M059J (cell line): Measurements from ENCODE around the gene CROCC. TPM values are rescaled to one million over a fixed set of nuclear protein-coding genes. Genes with fewer than 3 reads are reported as not detected.
"Not testable (repeated sequence)": the region's sequence is repeated elsewhere in the genome, so short reads cannot be mapped to it uniquely, and the experiment has no call there.

Experiments
- DNase-seq: peaks from one replicate; pipeline ENCODE4 v3.0.0-alpha.2; 2012; ENCODE audit warnings: low read depth
- total RNA-seq: library from RNA; depleted of rRNA; stranded (reverse); fragments of >200 nt; shearing (Covaris generic); gene quantifications from 2 replicates; pipeline ENCODE4 v1.2.3, GENCODE V29; 2014

Gene CROCC
- total RNA-seq, 1 experiment from 2014 or later, result 4.6 TPM

GRCh38 chr1:16916036-16916880, 5.5 kb upstream of the CROCC start:
- DNase-seq, result not testable (repeated sequence)

DNA sequence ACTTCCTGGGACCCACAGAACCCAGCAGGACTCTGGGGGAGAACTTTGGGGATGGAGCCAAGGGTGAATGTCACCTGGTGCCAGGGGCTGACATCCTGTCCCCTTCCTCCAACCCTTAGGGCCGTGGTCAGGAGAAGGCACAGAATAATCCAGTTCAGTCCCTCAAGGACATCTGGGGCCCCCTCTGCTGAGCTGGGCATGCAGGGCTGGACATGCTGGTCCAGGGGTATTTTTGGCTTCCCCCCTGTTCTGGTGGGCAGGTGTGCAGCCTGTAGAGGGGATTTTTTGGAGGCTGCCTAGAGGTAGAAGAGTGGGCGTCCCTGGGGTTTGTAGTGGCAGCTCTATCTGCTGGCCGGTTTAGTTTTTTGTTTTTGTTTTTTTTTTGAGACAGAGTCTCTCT, 3.4 kb upstream of the CROCC start:
- DNase-seq, result no peak

DNA sequence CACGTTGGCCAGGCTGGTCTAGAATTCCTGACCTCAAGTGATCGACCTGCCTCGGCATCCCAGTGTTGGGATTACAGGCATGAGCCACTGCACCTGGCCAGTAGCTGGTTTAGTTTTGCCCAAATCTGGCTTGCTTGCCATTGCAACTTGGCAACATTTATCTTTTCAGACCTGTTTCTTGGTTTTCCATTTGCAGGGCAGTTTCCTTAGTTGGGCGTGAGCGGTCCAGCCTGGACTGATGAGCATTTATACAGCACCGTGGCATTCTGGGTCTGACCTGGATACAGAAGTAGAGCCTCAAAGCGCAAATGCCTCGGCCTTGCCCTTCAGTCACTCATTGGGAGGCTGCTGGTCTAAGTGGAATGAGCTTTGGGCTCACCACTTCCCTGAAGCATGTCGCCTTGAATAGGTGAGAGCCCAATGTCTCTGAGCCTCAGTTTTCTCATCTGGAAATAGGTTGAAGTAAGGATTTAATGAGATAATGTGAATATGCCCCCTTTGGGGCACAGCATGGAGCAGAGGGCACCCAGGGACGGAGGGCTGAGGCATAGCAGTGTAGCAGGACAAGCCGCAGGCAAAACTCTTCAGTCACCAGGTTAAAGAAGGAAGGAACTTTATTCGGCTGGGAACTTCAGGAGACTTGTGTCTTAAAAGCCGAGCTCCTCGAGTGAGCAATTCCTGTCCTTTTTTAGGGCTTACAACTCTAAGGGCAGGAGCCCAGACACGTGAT, 2.6 kb upstream of the CROCC start:
- not testable (repeated sequence) for DNase-seq

DNA sequence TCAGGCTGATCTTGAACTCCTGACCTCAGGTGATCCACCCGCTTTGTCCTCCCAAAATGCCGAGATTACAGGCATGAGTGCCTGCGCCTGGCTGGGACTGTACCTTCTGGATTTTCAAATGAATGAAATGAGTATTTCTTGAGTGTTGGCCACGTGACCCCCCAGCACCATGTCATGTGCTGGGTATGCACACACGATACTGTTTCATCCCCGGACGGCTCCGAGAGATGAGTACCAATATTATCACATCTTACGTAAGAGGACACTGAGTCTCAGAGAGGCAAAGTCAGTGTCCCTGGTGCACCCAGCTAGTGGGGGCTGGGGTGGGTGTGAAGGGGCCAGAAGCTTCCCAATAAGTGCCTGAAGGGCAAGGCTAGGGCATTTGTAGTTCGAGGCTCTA, 780 bp upstream of the CROCC start:
- DNase-seq, result no peak

- no peak for DNase-seq
Observed at GRCh38 chr1:16922466-16922865, 735 bp downstream of the CROCC start.

GRCh38 chr1:16922885-16923431, 1.2 kb downstream of the CROCC start:
- DNase-seq, result no peak

DNA sequence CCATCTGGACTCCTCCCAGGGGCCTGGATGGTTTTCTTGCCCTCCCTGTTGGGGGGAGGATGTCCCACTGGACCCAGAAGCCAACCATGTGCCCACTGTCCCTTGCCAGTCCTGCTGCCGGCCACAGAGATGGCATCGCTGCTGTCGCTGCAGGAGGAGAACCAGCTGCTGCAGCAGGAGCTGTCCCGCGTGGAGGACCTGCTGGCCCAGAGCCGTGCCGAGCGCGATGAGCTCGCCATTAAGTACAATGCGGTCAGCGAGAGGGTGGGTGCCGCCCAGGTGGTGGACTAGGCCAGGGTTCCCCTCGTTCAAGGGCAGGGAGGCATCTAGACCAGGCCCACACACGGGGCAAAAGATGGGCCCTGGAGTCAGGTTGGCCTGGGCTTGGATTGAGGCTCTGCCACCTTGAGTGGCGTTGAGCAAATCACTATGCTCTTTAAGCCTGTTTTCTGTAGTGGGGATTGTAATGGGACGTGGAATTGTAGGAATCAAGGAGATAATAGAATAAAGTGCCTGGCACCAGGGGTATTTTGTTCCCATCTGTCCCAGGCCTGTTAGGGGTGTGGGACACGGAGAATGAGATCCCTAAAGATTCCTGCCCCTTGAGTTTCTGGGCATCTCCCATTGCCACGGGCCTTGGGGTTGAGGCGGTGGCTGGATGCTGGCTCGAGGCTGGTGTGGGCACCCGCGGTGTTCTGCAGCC, 2.6 kb downstream of the CROCC start:
- DNase-seq, result no peak

DNA sequence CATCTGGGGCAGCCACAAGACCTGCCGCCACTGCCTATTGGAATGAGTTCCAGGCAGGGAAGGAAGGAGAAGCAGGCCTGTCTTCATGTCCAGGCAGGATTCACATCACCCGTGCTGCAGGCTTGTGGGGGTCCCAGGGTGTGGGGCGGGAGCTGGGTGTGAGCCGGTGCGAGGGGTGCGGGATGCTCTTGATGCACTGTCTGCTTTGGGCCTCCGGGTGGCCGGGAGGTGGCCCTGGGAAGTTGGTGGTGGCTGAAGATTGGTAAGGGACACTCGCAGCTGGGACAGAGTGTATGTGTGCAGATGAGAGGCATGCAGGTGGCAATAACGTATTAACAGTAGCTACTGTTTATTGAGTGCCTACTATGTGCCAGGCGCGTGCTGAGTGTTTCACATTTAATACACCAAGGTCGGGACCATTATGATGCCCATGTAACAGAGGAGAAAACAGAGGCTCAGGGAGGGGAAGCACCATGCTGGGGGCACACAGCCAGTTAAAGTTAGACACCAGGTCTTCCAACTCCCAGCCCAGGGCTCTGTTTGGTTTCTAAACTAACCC, 3.3 kb downstream of the CROCC start:
- no peak for DNase-seq

DNA sequence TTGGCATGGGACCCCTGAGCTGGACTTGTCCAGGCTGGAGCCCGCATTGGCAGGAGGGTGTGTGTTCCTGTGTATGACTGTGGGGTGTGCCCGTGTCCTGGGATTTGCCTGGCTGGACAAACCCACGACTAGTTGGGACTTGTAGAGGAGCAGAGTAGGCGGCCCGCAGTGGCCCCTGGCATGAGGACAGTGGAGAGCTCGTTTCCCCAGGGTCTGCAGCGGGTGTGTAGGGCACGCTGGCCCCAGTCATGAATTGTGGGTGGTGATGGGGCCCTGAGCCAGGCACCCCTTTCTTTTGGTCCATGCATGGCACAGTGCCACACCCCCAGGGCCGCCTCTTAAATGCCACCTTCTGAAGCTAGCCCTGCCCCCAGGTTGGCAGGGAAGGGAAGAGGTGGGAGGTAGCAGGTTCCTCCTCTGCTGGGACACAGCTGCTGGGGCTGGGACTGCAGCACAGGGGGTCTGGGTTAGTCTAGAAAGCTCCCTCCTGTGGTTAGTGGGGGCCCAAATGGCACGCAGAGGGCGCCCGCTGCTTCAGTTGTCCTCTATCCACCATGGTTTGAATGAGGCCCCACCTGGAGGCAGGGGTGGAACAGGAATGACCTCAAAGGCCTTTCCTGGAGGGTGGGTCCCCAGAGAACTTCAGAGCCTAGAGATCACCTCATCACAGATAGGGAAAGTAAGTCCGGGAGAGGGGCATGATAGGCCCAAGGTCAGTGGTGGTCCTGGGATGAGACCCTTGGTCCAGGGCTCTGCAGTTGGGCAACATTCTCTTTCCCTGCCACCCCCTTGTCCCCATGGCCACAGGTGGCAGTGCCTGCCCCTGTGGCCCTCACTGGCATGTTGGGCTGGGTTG, 4.1 kb downstream of the CROCC start:
- DNase-seq, result no peak

GRCh38 chr1:16926491-16927073, 4.9 kb downstream of the CROCC start:
- DNase-seq, result no peak

DNA sequence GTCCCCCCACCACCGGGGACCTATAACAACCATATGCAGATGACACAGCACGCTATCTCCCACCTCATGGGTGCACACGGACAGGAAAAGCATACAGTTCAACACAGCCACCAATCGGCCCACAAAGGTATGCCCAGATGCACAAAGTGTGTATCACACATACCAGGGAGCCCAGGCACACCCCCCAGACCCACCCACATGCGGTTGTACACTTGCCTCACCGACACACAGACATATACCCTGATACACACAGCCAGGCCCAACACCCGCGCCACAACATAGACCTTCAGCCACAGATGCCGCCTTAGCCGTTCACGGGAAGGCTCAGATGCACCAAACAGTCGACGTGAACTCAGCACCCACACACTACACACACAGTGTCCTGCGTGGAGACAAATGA, 5.5 kb downstream of the CROCC start:
- DNase-seq, result no peak

DNA sequence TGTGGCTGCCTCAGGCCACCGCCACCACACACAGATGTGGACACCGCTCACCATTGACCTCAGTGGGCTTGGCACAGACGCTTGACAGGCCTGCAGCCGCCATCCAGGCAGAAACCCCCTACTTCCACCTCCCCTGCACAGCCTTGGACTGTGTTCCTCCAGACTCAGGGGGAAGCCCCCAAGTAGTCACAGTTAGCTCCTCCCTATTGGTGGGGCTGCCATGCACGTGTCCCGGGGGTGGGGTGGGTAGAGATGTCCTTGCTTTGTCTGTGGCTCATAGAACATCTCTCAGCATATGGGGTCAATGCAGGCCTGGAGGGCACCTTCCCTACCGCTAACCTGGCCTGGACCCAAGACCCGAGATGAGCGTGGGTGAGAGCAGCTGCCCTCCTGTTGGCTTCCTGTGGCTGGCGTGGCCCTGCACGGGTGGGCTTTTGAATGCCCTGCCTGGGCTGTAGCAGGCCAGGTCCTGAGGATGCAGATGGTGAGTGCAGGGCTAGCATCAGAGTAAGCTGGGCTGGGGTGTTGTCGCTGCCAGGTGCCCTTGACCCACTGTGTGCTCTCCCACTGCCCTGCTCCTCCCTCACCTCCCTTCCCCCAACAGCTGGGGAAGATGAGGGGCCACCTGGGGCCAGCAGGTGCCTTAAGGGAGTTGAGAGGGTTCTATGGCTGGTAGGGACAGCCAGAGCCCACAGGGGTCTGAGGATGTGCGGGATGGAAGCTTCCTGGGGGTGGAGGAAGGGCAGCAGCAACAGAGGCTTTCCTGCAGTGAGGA, 6.2 kb downstream of the CROCC start:
- DNase-seq, result no peak

- DNase-seq, result not testable (repeated sequence)
Observed at GRCh38 chr1:16929146-16930041, 7.7 kb downstream of the CROCC start.

GRCh38 chr1:16931206-16931934, 9.6 kb downstream of the CROCC start:
- DNase-seq, result not testable (repeated sequence)

DNA sequence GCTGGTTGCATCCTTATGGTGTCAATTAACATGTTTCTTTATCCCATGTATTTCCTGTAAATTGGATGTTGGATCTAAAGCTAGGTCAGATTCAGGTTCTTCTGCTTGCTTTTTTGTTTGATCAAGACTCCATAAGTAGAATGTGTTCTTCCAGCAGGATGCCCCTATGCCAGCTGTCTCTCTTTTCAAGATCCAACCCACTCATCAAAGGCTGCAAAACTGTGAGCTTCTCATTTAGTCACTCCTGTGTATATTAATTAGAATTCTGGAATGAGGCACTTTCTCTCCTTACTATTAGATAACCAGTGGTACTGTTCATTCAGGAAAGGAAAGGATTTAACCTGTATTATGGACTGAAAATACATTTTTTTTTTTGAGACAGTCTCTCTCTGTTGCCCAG, 12.2 kb downstream of the CROCC start:
- DNase-seq, result not testable (repeated sequence)

DNA sequence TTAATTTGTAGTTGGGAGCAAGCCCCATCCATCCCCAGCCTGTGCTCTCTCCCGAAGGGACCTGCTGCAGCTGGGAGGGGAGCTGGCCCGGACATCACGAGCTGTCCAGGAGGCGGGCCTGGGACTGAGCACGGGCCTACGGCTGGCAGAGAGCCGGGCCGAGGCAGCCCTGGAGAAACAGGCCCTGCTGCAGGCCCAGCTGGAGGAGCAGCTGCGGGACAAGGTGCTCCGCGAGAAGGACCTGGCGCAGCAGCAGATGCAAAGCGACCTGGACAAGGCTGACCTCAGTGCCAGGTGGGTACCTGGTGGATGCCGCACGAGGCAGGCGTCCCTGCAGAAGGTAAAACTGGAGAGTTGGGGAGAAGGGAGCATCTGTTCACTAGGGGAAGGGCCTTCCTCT, 14.8 kb downstream of the CROCC start:
- DNase-seq, result not testable (repeated sequence)

GRCh38 chr1:16938351-16939321, 16.9 kb downstream of the CROCC start:
- DNase-seq, result no peak
